PC-3 (cell line): ENCODE results near the gene REV1.

ENCODE experiments used
- CTCF ChIP-seq: fragments of 300-600 bp; sonication (generic); conservative IDR thresholded peaks from 2 replicates; pipeline ENCODE4 v1.5.1; 2017; ENCODE audit warnings: antibody characterized with exemption, low read depth, mild to moderate bottlenecking, low read length
- EZH2 ChIP-seq: fragments of 300-600 bp; sonication (generic); IDR thresholded peaks from one replicate; pipeline ENCODE4 v1.6.1; 2017; ENCODE audit warnings: antibody characterized with exemption, mild to moderate bottlenecking, low read length; ENCODE audit not compliant: unreplicated experiment

DNA sequence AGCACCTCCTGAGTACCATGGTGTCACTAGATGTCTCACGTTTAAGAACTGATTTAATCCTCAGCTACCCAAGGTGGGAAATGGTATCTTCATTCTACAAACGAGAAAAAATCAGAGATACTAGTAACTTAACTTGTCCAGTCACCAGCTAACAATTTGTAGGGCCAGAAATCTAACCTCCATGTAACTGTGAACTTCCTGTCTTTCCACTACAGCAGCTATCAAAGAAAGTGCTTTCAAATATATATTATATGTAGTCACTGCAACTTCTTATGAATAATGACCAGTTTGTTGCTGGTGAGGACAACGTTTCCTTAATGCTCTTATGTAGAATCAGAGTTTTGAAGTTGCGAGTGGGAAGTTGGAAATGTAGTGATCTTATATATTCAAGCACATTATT is 1.9 kb downstream of the REV1 start:
- TF ChIP-seq CTCF (no peak), EZH2 (no peak)
